ENCODE results near the gene NTM. TPM values are rescaled to one million over a fixed set of nuclear protein-coding genes. Genes with fewer than 3 reads are reported as not detected.

The NTM gene
- total RNA-seq, 1 experiment from 2014 or later, result not detected

GRCh38 chr11:131943295-131943694 is 572.9 kb downstream of the NTM start (continued):
- TF ChIP-seq REST (IDR thresholded peaks at IDR 0.05; ENCODE audit: low read depth), result no peak
- TF ChIP-seq ZFX (IDR thresholded peaks at IDR 0.05), result no peak
- TF ChIP-seq ELF1 (IDR thresholded peaks at IDR 0.05; ENCODE audit: borderline replicate concordance, low read depth), result no peak
- TF ChIP-seq EGR1 (IDR thresholded peaks at IDR 0.05; ENCODE audit: low read depth), result no peak

- H3K4me2 ChIP-seq (ENCODE audit: low read length), result no peak overlapping the region
- ATAC-seq (no peak), DNase-seq (ENCODE audit: low read depth, low spot score) (no peak)
- CTCF ChIA-PET, result no interaction called here
- no peak overlapping the region for H3K9ac ChIP-seq (ENCODE audit: low read length)
- H3K27me3 ChIP-seq (ENCODE audit: insufficient read depth, low read length), result no peaks in the 10 kb centered on the region
- no TSS peak for BruUV-seq (replicated peaks)
- no peak overlapping the region for H3K4me3 ChIP-seq (replicated peaks in 1 of 2; ENCODE audit: low read depth in 1 of 2, low read length in 2 of 2)
- POLR2A ChIA-PET, result no interaction called here
- intact Hi-C loops (cut with micrococcal nuclease), result no loop called here
- H3K9me3 ChIP-seq (ENCODE audit: control insufficient read depth in 1 of 2, insufficient read depth in 1 of 2, low read depth in 1 of 2, low read length in 2 of 2), result peaks cover 5 to 12% of the 10 kb centered on the region in 2 experiments; a peak in 2 of 4 replicates
- RAD21 ChIA-PET (ENCODE audit: low non-redundant PET in 1 of 2, low total read pairs in 2 of 2, uncharacterized antibody in 2 of 2, unreplicated experiment in 2 of 2), result no interaction called here
- H3K9me2 ChIP-seq (ENCODE audit: insufficient read depth), result no peaks in the 10 kb centered on the region
- H3K79me2 ChIP-seq (ENCODE audit: insufficient read depth, low read length), result no peaks in the 10 kb centered on the region
- no peaks in the 10 kb centered on the region for H4K20me1 ChIP-seq (ENCODE audit: insufficient read depth)
- no peaks in the 10 kb centered on the region for H3K36me3 ChIP-seq (ENCODE audit: control insufficient read depth in 1 of 2, insufficient read depth in 2 of 2, low read length in 2 of 2)
- H3K27ac ChIP-seq (ENCODE audit: low read depth, low read length), result no peak overlapping the region
- H2AFZ ChIP-seq (ENCODE audit: low read depth, low read length, poor library complexity, severe bottlenecking), result no peak overlapping the region
- TF ChIP-seq YY1 (IDR thresholded peaks at IDR 0.05; ENCODE audit: extremely low read depth, insufficient replicate concordance, low read depth, low read length) (no peak), ELF1 (IDR thresholded peaks at IDR 0.05; ENCODE audit: borderline replicate concordance, low read depth) (no peak), SIN3A (IDR thresholded peaks at IDR 0.05; ENCODE audit: low read depth) (no peak), EZH2phosphoT487 (IDR thresholded peaks at IDR 0.05; ENCODE audit: borderline replicate concordance) (no peak), RAD21 (IDR thresholded peaks at IDR 0.05; ENCODE audit: low read depth) (no peak), ZFX (IDR thresholded peaks at IDR 0.05) (no peak), EGR1 (IDR thresholded peaks at IDR 0.05; ENCODE audit: low read depth) (no peak), SRF (IDR thresholded peaks at IDR 0.05; ENCODE audit: low read depth) (no peak), JUND (IDR thresholded peaks at IDR 0.05) (no peak), CBX3 (IDR thresholded peaks at IDR 0.05; ENCODE audit: low read depth) (no peak), REST (IDR thresholded peaks at IDR 0.05; ENCODE audit: low read depth) (no peak)
- TF ChIP-seq, protein P1, sequence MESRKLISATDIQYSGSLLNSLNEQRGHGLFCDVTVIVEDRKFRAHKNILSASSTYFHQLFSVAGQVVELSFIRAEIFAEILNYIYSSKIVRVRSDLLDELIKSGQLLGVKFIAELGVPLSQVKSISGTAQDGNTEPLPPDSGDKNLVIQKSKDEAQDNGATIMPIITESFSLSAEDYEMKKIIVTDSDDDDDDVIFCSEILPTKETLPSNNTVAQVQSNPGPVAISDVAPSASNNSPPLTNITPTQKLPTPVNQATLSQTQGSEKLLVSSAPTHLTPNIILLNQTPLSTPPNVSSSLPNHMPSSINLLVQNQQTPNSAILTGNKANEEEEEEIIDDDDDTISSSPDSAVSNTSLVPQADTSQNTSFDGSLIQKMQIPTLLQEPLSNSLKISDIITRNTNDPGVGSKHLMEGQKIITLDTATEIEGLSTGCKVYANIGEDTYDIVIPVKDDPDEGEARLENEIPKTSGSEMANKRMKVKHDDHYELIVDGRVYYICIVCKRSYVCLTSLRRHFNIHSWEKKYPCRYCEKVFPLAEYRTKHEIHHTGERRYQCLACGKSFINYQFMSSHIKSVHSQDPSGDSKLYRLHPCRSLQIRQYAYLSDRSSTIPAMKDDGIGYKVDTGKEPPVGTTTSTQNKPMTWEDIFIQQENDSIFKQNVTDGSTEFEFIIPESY (IDR thresholded peaks at IDR 0.05; ENCODE audit: extremely low read depth, insufficient replicate concordance, low read length), result no peak
- no peaks in the 10 kb centered on the region for H3K4me1 ChIP-seq (ENCODE audit: control insufficient read depth in 1 of 2, insufficient read depth in 2 of 2, low read length in 2 of 2)
These were observed 574.3 kb downstream of the NTM start for GRCh38 chr11:131944736-131945135.

Measured in HCT116 (cell line).